ENCODE results near the gene HDAC7.

The HDAC7 gene

DNA sequence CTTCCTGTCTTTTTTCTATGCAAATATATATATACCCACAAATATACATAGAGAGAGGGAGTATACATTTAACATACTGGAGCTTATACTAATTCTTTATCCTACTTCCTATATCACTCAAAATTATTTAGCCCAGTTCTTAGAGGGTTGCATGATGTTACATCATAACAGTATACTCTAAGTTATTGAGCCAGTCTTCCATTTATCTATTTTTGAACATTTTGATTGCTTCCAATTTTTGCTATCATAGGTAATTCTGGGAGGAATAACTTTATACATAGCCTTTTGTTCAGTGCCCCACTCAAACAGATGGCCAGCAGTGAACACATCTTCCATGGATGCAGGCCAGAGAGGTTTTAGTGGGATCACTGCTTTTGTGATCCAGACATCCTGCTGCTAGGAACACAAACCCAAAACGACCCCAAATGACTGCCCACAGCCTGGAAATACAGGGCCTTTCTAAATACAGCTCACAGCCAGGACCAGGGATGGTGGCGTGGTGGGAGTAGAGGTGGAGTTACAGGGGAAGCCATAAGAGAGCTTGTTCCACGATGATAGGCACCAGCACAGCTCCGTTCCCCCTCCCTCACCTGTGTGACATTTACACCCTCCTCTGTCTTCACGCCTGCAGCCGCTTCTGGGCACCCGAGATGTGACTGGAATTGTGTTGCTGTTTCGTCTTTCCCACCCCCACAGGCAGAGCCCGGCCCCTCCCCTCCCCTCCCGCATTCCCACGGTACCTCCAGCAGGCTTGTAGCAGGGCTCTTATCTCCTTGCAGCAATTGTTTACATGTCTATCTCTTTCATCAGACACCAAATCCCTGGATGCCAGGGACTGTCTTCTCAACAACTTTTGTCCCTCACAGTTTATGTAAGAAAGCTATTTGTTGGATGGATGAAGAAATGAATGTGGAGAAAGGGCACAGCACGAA is 30.7 kb upstream of the HDAC7 start:
- no peak overlapping the region for H3K9ac ChIP-seq (ENCODE audit: low read depth, low read length, poor library complexity, severe bottlenecking)
- peaks cover 5% of the 10 kb centered on the region for H3K4me1 ChIP-seq (ENCODE audit: insufficient read depth, low read length, poor library complexity, severe bottlenecking)
- H3K9me3 ChIP-seq (ENCODE audit: insufficient read depth, low read depth, low read length) = no peaks in the 10 kb centered on the region
- H3F3A ChIP-seq (ENCODE audit: low read depth) = no peaks in the 10 kb centered on the region
- H3K4me3 ChIP-seq (ENCODE audit: low read length, poor library complexity, severe bottlenecking) = no peak overlapping the region
- no peaks in the 10 kb centered on the region for H3K79me2 ChIP-seq (ENCODE audit: insufficient read depth, low read length)
- TF ChIP-seq, protein P1, sequence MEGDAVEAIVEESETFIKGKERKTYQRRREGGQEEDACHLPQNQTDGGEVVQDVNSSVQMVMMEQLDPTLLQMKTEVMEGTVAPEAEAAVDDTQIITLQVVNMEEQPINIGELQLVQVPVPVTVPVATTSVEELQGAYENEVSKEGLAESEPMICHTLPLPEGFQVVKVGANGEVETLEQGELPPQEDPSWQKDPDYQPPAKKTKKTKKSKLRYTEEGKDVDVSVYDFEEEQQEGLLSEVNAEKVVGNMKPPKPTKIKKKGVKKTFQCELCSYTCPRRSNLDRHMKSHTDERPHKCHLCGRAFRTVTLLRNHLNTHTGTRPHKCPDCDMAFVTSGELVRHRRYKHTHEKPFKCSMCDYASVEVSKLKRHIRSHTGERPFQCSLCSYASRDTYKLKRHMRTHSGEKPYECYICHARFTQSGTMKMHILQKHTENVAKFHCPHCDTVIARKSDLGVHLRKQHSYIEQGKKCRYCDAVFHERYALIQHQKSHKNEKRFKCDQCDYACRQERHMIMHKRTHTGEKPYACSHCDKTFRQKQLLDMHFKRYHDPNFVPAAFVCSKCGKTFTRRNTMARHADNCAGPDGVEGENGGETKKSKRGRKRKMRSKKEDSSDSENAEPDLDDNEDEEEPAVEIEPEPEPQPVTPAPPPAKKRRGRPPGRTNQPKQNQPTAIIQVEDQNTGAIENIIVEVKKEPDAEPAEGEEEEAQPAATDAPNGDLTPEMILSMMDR (conservative IDR thresholded peaks at IDR 0.05; ENCODE audit: low read length) = no peak
- no peak for TF ChIP-seq EZH2phosphoT487 (IDR thresholded peaks at IDR 0.05; ENCODE audit: borderline replicate concordance)
- no peaks in the 10 kb centered on the region for H3K9me2 ChIP-seq (replicated peaks; ENCODE audit: low read depth, low read length)
- H3K27me3 ChIP-seq (ENCODE audit: insufficient read depth, low read length, poor library complexity, severe bottlenecking) = no peaks in the 10 kb centered on the region
- H2AFZ ChIP-seq (ENCODE audit: low read length) = no peak overlapping the region
- no peaks in the 10 kb centered on the region for H4K20me1 ChIP-seq (ENCODE audit: insufficient read depth, low read length, poor library complexity, severe bottlenecking)
- no peak overlapping the region for H3K4me2 ChIP-seq (ENCODE audit: low read depth, low read length, poor library complexity, severe bottlenecking)
- H3K36me3 ChIP-seq (ENCODE audit: insufficient read depth, low read length) = no peaks in the 10 kb centered on the region

DNA sequence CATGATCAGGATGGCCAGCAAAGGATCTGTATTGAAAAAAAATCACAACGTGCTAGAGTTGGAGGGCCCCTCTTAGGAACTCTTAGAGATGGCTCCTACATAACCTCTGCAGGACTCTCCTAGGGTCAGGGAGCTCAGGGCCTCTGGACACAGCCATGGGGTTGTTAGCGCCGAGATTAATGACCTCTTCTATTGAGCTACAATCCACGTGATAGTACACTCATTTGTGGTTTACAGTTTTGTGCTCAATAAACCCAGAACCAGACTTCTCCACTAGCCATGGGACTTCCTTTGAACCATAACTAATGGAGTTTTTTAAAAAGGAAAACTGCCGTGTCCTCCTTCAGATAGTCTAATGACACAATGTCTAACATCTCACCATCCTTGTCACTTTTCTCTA is 29.6 kb upstream of the HDAC7 start:
- no peaks in the 10 kb centered on the region for H3K9me2 ChIP-seq (replicated peaks; ENCODE audit: low read depth, low read length)
- H3K4me2 ChIP-seq (ENCODE audit: low read depth, low read length, poor library complexity, severe bottlenecking) = no peak overlapping the region
- H2AFZ ChIP-seq (ENCODE audit: low read length) = no peak overlapping the region
- H3K4me3 ChIP-seq (ENCODE audit: low read length, poor library complexity, severe bottlenecking) = no peak overlapping the region
- H3K9me3 ChIP-seq (ENCODE audit: insufficient read depth, low read depth, low read length) = no peaks in the 10 kb centered on the region
- peaks cover 5% of the 10 kb centered on the region for H3K4me1 ChIP-seq (ENCODE audit: insufficient read depth, low read length, poor library complexity, severe bottlenecking)
- no peaks in the 10 kb centered on the region for H3F3A ChIP-seq (ENCODE audit: low read depth)
- no peaks in the 10 kb centered on the region for H4K20me1 ChIP-seq (ENCODE audit: insufficient read depth, low read length, poor library complexity, severe bottlenecking)
- H3K79me2 ChIP-seq (ENCODE audit: insufficient read depth, low read length) = no peaks in the 10 kb centered on the region
- no peak for TF ChIP-seq EZH2phosphoT487 (IDR thresholded peaks at IDR 0.05; ENCODE audit: borderline replicate concordance)
- TF ChIP-seq, protein P1 (conservative IDR thresholded peaks at IDR 0.05; ENCODE audit: low read length) = no peak
- no peaks in the 10 kb centered on the region for H3K27me3 ChIP-seq (ENCODE audit: insufficient read depth, low read length, poor library complexity, severe bottlenecking)
- no peak overlapping the region for H3K9ac ChIP-seq (ENCODE audit: low read depth, low read length, poor library complexity, severe bottlenecking)
- H3K36me3 ChIP-seq (ENCODE audit: insufficient read depth, low read length) = no peaks in the 10 kb centered on the region

DNA sequence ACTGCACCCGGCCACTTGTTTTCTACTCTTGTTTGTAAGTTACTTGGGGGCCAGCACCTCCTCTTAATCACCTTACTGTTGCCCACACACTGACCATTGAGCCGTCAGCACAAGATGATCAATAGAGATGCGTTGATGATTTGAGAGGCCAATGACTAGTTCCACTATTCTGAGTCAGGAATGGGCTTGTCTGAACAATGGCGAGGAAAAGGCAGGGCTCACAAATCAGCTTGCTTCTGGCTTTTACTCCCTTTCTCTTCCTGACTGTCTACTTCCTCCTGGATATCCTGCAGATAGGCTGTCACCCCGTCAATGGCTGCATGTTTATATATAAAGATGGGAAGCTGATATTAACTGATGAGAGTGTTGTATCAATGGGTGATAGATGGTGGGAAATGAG is 29.1 kb upstream of the HDAC7 start:
- Histone ChIP-seq H3K4me1 (ENCODE audit: insufficient read depth, low read length, poor library complexity, severe bottlenecking) (peaks cover 5% of the 10 kb centered on the region), H3K9me3 (ENCODE audit: insufficient read depth, low read depth, low read length) (no peaks in the 10 kb centered on the region), H3K9ac (ENCODE audit: low read depth, low read length, poor library complexity, severe bottlenecking) (no peak overlapping the region), H3K36me3 (ENCODE audit: insufficient read depth, low read length) (no peaks in the 10 kb centered on the region), H3K27me3 (ENCODE audit: insufficient read depth, low read length, poor library complexity, severe bottlenecking) (no peaks in the 10 kb centered on the region), H3K9me2 (replicated peaks; ENCODE audit: low read depth, low read length) (no peaks in the 10 kb centered on the region), H2AFZ (ENCODE audit: low read length) (no peak overlapping the region), H3K4me2 (ENCODE audit: low read depth, low read length, poor library complexity, severe bottlenecking) (no peak overlapping the region), H3K4me3 (ENCODE audit: low read length, poor library complexity, severe bottlenecking) (no peak overlapping the region), H3F3A (ENCODE audit: low read depth) (no peaks in the 10 kb centered on the region), H4K20me1 (ENCODE audit: insufficient read depth, low read length, poor library complexity, severe bottlenecking) (no peaks in the 10 kb centered on the region), H3K79me2 (ENCODE audit: insufficient read depth, low read length) (no peaks in the 10 kb centered on the region)
- no peak for TF ChIP-seq EZH2phosphoT487 (IDR thresholded peaks at IDR 0.05; ENCODE audit: borderline replicate concordance)
